PC-3 (cell line): ENCODE results near the gene GFRA1.

Source experiments
- CTCF ChIP-seq: fragments of 300-600 bp; sonication (generic); conservative IDR thresholded peaks from 2 replicates; pipeline ENCODE4 v1.5.1; 2017; ENCODE audit warnings: antibody characterized with exemption, low read depth, mild to moderate bottlenecking, low read length
- EZH2phosphoT487 ChIP-seq: fragments of 300-600 bp; sonication (generic); IDR thresholded peaks from 2 replicates; pipeline ENCODE4 v1.6.1; 2018; ENCODE audit warnings: mild to moderate bottlenecking, antibody characterized with exemption, low read length, borderline replicate concordance

- no peak for TF ChIP-seq CTCF
- TF ChIP-seq EZH2phosphoT487: no peak
These were observed 38.9 kb upstream of the GFRA1 start for GRCh38 chr10:116311706-116312490.
